Lower leg skin (tissue), 4 donors: ENCODE measurements around the gene NOL12. TPM values are rescaled to one million over a fixed set of nuclear protein-coding genes. Genes with fewer than 3 reads are reported as not detected.

Experiments
- DNase-seq, 2 donors: peaks; one replicate each; pipeline ENCODE4 v3.0.0-alpha.2; 2019; ENCODE audit warnings: low spot score in 2 of 2
- H3K4me3 ChIP-seq: fragments of 200-600 bp; sonication (generic); 2 replicates; pipeline ENCODE4 v1.5.1; 2017; ENCODE audit warnings: mild to moderate bottlenecking, low read depth; ENCODE audit not compliant: poor library complexity, severe bottlenecking
- CTCF ChIP-seq, 3 donors: fragments of 450-650 bp; IDR thresholded peaks; one replicate each; pipeline ENCODE4 v1.5.1; 2016; ENCODE audit warnings: antibody characterized with exemption in 3 of 3, mild to moderate bottlenecking in 3 of 3, moderate library complexity in 2 of 3
- POLR2A ChIP-seq, 2 donors: fragments of 450-650 bp; IDR thresholded peaks; one replicate each; pipeline ENCODE4 v1.6.1; 2016 to 2017; ENCODE audit warnings: antibody characterized with exemption in 2 of 2, mild to moderate bottlenecking in 1 of 2, moderate library complexity in 1 of 2
- WGBS, 2 donors: methylation state at CpG; one replicate each; pipeline ENCODE4 v1.1.5; 2018; 5-methylcytosine and 5-hydroxymethylcytosine counted together
- intact Hi-C: fragments of 100-400 bp; cut with DNase I; formaldehyde crosslinking; loops from one replicate; pipeline ENCODE4 v1.15.0; 2023; ENCODE audit warnings: low total_unique reads
- total RNA-seq, 4 donors: library from RNA; depleted of rRNA; stranded (reverse); fragments of >200 nt; gene quantifications; one replicate each; pipeline ENCODE4 v1.1.0, GENCODE V29; 2016

Gene NOL12
- total RNA-seq, 4 donors from 2014 or later, result 24.3 to 72.3 (median 36.1) TPM

GRCh38 chr22:37662039-37662438 is 24.1 kb upstream of the NOL12 start:
- no peak overlapping the region for H3K4me3 ChIP-seq
- 84 to 87% methylated on average over 5 of the region's 5 CpGs for WGBS, 2 donors
- TF ChIP-seq POLR2A (IDR thresholded peaks at IDR 0.05), result no peak
- no peak for TF ChIP-seq CTCF (IDR thresholded peaks at IDR 0.05)
- intact Hi-C loops, result no loop called here
- no peak for DNase-seq

GRCh38 chr22:37663521-37664140 is 22.5 kb upstream of the NOL12 start:
- TF ChIP-seq CTCF (IDR thresholded peaks at IDR 0.05) (no peak), POLR2A (IDR thresholded peaks at IDR 0.05) (no peak)
- H3K4me3 ChIP-seq, result no peak overlapping the region
- 84% methylated on average over 16 of the region's 16 CpGs for WGBS, 2 donors
- intact Hi-C loops, result no loop called here
- DNase-seq, result no peak

- no peak for DNase-seq
- intact Hi-C loops, result no loop called here
- 71 to 85% methylated on average over 16 of the region's 16 CpGs for WGBS, 2 donors
- H3K4me3 ChIP-seq, result no peak overlapping the region
- TF ChIP-seq POLR2A (IDR thresholded peaks at IDR 0.05) (no peak), CTCF (IDR thresholded peaks at IDR 0.05) (no peak)
Measured at GRCh38 chr22:37664249-37665101, 21.7 kb upstream of the NOL12 start.

GRCh38 chr22:37665487-37665886 is 20.7 kb upstream of the NOL12 start:
- TF ChIP-seq CTCF (IDR thresholded peaks at IDR 0.05) (no peak), POLR2A (IDR thresholded peaks at IDR 0.05) (no peak)

GRCh38 chr22:37669586-37669985 is 16.6 kb upstream of the NOL12 start:
- no peak overlapping the region for H3K4me3 ChIP-seq
- WGBS, 2 donors, result 75 to 80% methylated on average over 6 of the region's 6 CpGs
- TF ChIP-seq POLR2A (IDR thresholded peaks at IDR 0.05) (no peak), CTCF (IDR thresholded peaks at IDR 0.05) (no peak)
- no peak for DNase-seq
- intact Hi-C loops, result no loop called here

More at GRCh38 chr22:37665487-37665886, 20.7 kb upstream of the NOL12 start:
- intact Hi-C loops, result no loop called here
- H3K4me3 ChIP-seq, result no peak overlapping the region
- no peak for DNase-seq
- WGBS, 2 donors, result 94 to 96% methylated on average over 18 to 24 of the region's 24 CpGs
